GM19328 (cell line): Measurements from ENCODE around the gene SLA2.
"Not testable (repeated sequence)": the region's sequence is repeated elsewhere in the genome, so short reads cannot be mapped to it uniquely, and the experiment has no call there.

Source experiments
- ATAC-seq: cut with Tn5 transposase; IDR thresholded peaks from one replicate; pipeline ENCODE4 v1.9.1; 2021; ENCODE audit warnings: mild to moderate bottlenecking, moderate library complexity; ENCODE audit not compliant: unreplicated experiment

Gene SLA2

GRCh38 chr20:36646678-36647077 lies 682 bp upstream of the SLA2 start:
- no peak for ATAC-seq

GRCh38 chr20:36645353-36645752 lies 643 bp downstream of the SLA2 start:
- no peak for ATAC-seq

GRCh38 chr20:36644706-36645095 lies 1.3 kb downstream of the SLA2 start:
- ATAC-seq: no peak

GRCh38 chr20:36644032-36644705 lies 1.8 kb downstream of the SLA2 start:
- ATAC-seq: no peak

- ATAC-seq: no peak
Measured at GRCh38 chr20:36642136-36642535, 3.9 kb downstream of the SLA2 start.

- no peak for ATAC-seq
Measured at GRCh38 chr20:36641506-36641843, 4.5 kb downstream of the SLA2 start.

- not testable (repeated sequence) for ATAC-seq
Measured at GRCh38 chr20:36638876-36639400, 7.1 kb downstream of the SLA2 start.

GRCh38 chr20:36634342-36634741 lies 11.7 kb downstream of the SLA2 start:
- ATAC-seq: no peak

- no peak for ATAC-seq
Measured at GRCh38 chr20:36633285-36633772, 12.7 kb downstream of the SLA2 start.

GRCh38 chr20:36632487-36633284 lies 13.3 kb downstream of the SLA2 start:
- no peak for ATAC-seq

- ATAC-seq: no peak
Measured at GRCh38 chr20:36632147-36632486, 13.9 kb downstream of the SLA2 start.

- ATAC-seq: no peak
Measured at GRCh38 chr20:36631646-36632045, 14.3 kb downstream of the SLA2 start.

- no peak for ATAC-seq
Measured at GRCh38 chr20:36629719-36630681, 16.0 kb downstream of the SLA2 start.

GRCh38 chr20:36628076-36628475 lies 17.9 kb downstream of the SLA2 start:
- no peak for ATAC-seq

GRCh38 chr20:36624944-36625324 lies 21.1 kb downstream of the SLA2 start:
- ATAC-seq: no peak

GRCh38 chr20:36624068-36624943 lies 21.7 kb downstream of the SLA2 start:
- ATAC-seq: no peak

- ATAC-seq: no peak
Measured at GRCh38 chr20:36623444-36623843, 22.6 kb downstream of the SLA2 start.

GRCh38 chr20:36620917-36621316 lies 25.1 kb downstream of the SLA2 start:
- no peak for ATAC-seq

- ATAC-seq: no peak
Measured at GRCh38 chr20:36614781-36615557, 31.0 kb downstream of the SLA2 start.
